Sigmoid colon (tissue), 7 donors: ENCODE data around the gene DYNC1I1. TPM values are rescaled to one million over a fixed set of nuclear protein-coding genes. Genes with fewer than 3 reads are reported as not detected.

ENCODE experiments used
- DNase-seq: peaks from one replicate; pipeline ENCODE4 v3.0.0-alpha.2; 2019
- H3K27ac ChIP-seq, 4 donors: fragments of 200-600 bp; sonication (generic); one replicate each; pipeline ENCODE4 v1.5.1; 2016 to 2019; ENCODE audit warnings: mild to moderate bottlenecking in 1 of 4
- H3K27me3 ChIP-seq, 3 donors: fragments of 200-600 bp; sonication (generic); one replicate each; pipeline ENCODE4 v1.5.1; 2019; ENCODE audit warnings: mild to moderate bottlenecking in 1 of 3
- H3K36me3 ChIP-seq, 4 donors: fragments of 200-600 bp; sonication (generic); one replicate each; pipeline ENCODE4 v1.5.1; 2016 to 2019
- H3K4me1 ChIP-seq, 4 donors: fragments of 200-600 bp; sonication (generic); one replicate each; pipeline ENCODE4 v1.5.1; 2017 to 2019
- H3K4me3 ChIP-seq, 4 donors: fragments of 200-600 bp; sonication (generic); one replicate each; pipeline ENCODE4 v1.5.1; 2017 to 2019; ENCODE audit warnings: mild to moderate bottlenecking in 2 of 4, moderate library complexity in 1 of 4
- H3K9me3 ChIP-seq, 4 donors: fragments of 200-600 bp in 3 of 4; sonication (generic) in 3 of 4; one replicate each; pipeline versions ENCODE4 v1.5.1 to v1.6.1; 2013 to 2019
- CTCF ChIP-seq, 4 experiments: fragments of 450-650 bp in 3 of 4; fragments of 200-600 bp in 1 of 4; IDR thresholded peaks; one replicate each; pipeline ENCODE4 v1.5.1; 2016 to 2019; ENCODE audit warnings: antibody characterized with exemption in 4 of 4, mild to moderate bottlenecking in 3 of 4, moderate library complexity in 2 of 4
- EP300 ChIP-seq, 4 donors: sonication (generic); formaldehyde crosslinking; IDR thresholded peaks; one replicate each; pipeline ENCODE4 v1.6.1; 2017; ENCODE audit warnings: antibody characterized with exemption in 4 of 4
- POLR2A ChIP-seq, 2 donors: fragments of 450-650 bp; IDR thresholded peaks; one replicate each; pipeline ENCODE4 v1.6.1; 2016; ENCODE audit warnings: antibody characterized with exemption in 2 of 2, mild to moderate bottlenecking in 2 of 2, moderate library complexity in 2 of 2
- POLR2AphosphoS5 ChIP-seq, 4 donors: sonication (generic); formaldehyde crosslinking; IDR thresholded peaks; one replicate each; pipeline ENCODE4 v1.6.1; 2017; ENCODE audit warnings: antibody characterized with exemption in 4 of 4
- WGBS, 2 donors: extraction: QIAGEN DNeasy Blood & Tissue Kit; methylation state at CpG; one replicate each; pipeline ENCODE4 v1.1.7; 2013; 5-methylcytosine and 5-hydroxymethylcytosine counted together
- intact Hi-C: fragments of 100-400 bp; cut with DNase I; formaldehyde crosslinking; loops from one replicate; pipeline ENCODE4 v1.15.1; 2023
- polyA plus RNA-seq, 3 donors: library from polyadenylated mRNA; stranded (reverse); fragments of 200-250 nt; gene quantifications; one replicate each; pipeline ENCODE4 v1.2.3, GENCODE V29; 2013
- total RNA-seq, 4 donors: library from RNA; depleted of rRNA; stranded (reverse); fragments of >200 nt; gene quantifications; one replicate each; pipeline ENCODE4 v1.1.0, GENCODE V29; 2016
- donor health status: healthy with polysubstance abuse.
- donor health status: Bipolar disorder and iron deficiency.
- donor health status: healthy.

Gene DYNC1I1
- total and polyA plus RNA-seq, 7 donors, result 0.92 to 65.2 (median 45.1) TPM; not detected in 1

GRCh38 chr7:95814721-95815120 lies 42.4 kb downstream of the DYNC1I1 start:
- 84% methylated on average over 3 of the region's 3 CpGs for WGBS, 2 donors
- Histone ChIP-seq H3K27ac (no peak overlapping the region), H3K36me3 (peaks cover 0 to 6% (median 0%) of the 10 kb centered on the region in 4 donors), H3K9me3 (no peaks in the 10 kb centered on the region), H3K27me3 (no peaks in the 10 kb centered on the region), H3K4me1 (no peaks in the 10 kb centered on the region), H3K4me3 (no peak overlapping the region)
- no peak for DNase-seq
- intact Hi-C loops, result no loop called here
- TF ChIP-seq POLR2AphosphoS5 (IDR thresholded peaks at IDR 0.05) (no peak), EP300 (IDR thresholded peaks at IDR 0.05) (no peak), POLR2A (IDR thresholded peaks at IDR 0.05) (no peak), CTCF (IDR thresholded peaks at IDR 0.05) (no peak)

GRCh38 chr7:95817866-95818640 lies 45.7 kb downstream of the DYNC1I1 start:
- no peak for DNase-seq
- TF ChIP-seq POLR2AphosphoS5 (IDR thresholded peaks at IDR 0.05) (no peak), POLR2A (IDR thresholded peaks at IDR 0.05) (no peak), CTCF (IDR thresholded peaks at IDR 0.05) (no peak), EP300 (IDR thresholded peaks at IDR 0.05) (no peak)
- Histone ChIP-seq H3K4me1 (no peaks in the 10 kb centered on the region), H3K36me3 (peaks cover 0 to 28% (median 0%) of the 10 kb centered on the region in 4 donors), H3K4me3 (no peak overlapping the region), H3K27ac (no peak overlapping the region), H3K27me3 (no peaks in the 10 kb centered on the region), H3K9me3 (no peaks in the 10 kb centered on the region)
- intact Hi-C loops, result no loop called here
- 68 to 80% methylated on average over 6 of the region's 6 CpGs for WGBS, 2 donors

- Histone ChIP-seq H3K27ac (no peak overlapping the region), H3K4me1 (no peaks in the 10 kb centered on the region), H3K27me3 (no peaks in the 10 kb centered on the region), H3K4me3 (no peak overlapping the region), H3K9me3 (no peaks in the 10 kb centered on the region), H3K36me3 (peaks cover 0 to 23% (median 0%) of the 10 kb centered on the region in 4 donors)
- WGBS, 2 donors, result 76 to 88% methylated on average over 7 of the region's 7 CpGs
- intact Hi-C loops, result no loop called here
- DNase-seq, result no peak
- no peak for TF ChIP-seq POLR2AphosphoS5 (IDR thresholded peaks at IDR 0.05)
- TF ChIP-seq CTCF (IDR thresholded peaks at IDR 0.05), result no peak
- no peak for TF ChIP-seq EP300 (IDR thresholded peaks at IDR 0.05)
- TF ChIP-seq POLR2A (IDR thresholded peaks at IDR 0.05), result no peak
Measured at GRCh38 chr7:95820778-95821177, 48.4 kb downstream of the DYNC1I1 start.

GRCh38 chr7:95822717-95823116 lies 50.4 kb downstream of the DYNC1I1 start:
- no peak overlapping the region for H3K27ac ChIP-seq
- intact Hi-C loops, result no loop called here
- H3K4me3 ChIP-seq, result no peak overlapping the region
- no peaks in the 10 kb centered on the region for H3K4me1 ChIP-seq
- peaks cover 0 to 23% (median 0%) of the 10 kb centered on the region in 4 donors for H3K36me3 ChIP-seq
- TF ChIP-seq EP300 (IDR thresholded peaks at IDR 0.05) (no peak), POLR2A (IDR thresholded peaks at IDR 0.05) (no peak), CTCF (IDR thresholded peaks at IDR 0.05) (no peak), POLR2AphosphoS5 (IDR thresholded peaks at IDR 0.05) (no peak)
- no peaks in the 10 kb centered on the region for H3K9me3 ChIP-seq
- H3K27me3 ChIP-seq, result no peaks in the 10 kb centered on the region
- 55 to 81% methylated on average over 3 of the region's 3 CpGs for WGBS, 2 donors
- no peak for DNase-seq
